GM12873 (cell line): ENCODE data around the gene ZZZ3.

Experiments
- TF ChIP-seq, protein P1 (sequence below): IDR thresholded peaks from 2 replicates; pipeline ENCODE4 v1.5.1; 2012; ENCODE audit warnings: low read depth, mild to moderate bottlenecking, moderate library complexity, low read length, control low read depth; ENCODE audit not compliant: insufficient read depth; ENCODE audit errors: missing control alignments

The ZZZ3 gene

DNA sequence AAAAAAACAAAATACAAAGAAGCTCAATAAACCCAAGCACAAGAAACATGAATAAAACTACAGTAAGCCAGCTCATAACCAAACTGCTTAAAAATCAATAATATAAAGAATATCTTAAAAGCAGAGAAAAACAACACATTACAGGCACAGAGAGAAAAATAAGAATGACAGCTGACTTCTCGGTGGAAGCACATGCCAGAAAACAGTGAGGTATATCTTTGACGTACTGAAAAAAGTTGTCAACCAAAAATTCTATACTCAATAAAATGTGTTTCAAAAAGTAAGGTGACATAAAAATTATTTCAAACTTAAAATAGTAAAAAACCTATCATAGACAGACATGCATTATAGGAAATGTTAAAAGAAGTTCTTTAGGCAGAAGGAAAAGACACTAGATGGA lies 33.3 kb downstream of the ZZZ3 start:
- TF ChIP-seq, protein P1, sequence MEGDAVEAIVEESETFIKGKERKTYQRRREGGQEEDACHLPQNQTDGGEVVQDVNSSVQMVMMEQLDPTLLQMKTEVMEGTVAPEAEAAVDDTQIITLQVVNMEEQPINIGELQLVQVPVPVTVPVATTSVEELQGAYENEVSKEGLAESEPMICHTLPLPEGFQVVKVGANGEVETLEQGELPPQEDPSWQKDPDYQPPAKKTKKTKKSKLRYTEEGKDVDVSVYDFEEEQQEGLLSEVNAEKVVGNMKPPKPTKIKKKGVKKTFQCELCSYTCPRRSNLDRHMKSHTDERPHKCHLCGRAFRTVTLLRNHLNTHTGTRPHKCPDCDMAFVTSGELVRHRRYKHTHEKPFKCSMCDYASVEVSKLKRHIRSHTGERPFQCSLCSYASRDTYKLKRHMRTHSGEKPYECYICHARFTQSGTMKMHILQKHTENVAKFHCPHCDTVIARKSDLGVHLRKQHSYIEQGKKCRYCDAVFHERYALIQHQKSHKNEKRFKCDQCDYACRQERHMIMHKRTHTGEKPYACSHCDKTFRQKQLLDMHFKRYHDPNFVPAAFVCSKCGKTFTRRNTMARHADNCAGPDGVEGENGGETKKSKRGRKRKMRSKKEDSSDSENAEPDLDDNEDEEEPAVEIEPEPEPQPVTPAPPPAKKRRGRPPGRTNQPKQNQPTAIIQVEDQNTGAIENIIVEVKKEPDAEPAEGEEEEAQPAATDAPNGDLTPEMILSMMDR, result no peak

DNA sequence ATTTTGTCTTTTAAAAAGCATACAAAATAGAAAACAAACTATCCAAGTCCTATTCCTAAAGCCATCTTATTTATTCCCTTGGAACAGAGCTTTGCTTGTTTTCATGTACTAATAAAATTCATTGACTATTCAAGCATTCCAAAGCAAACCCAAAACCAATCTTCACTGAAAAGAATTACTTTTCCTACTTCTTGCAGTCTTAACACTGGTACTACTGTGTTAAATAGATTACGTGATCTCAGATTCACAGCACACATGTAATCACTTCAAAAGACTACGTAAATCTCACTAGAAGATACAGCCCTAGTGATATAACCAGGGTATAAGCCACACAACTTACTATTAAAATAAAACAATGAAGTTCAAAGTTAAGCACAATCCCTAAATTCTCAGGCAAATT lies 39.0 kb downstream of the ZZZ3 start:
- TF ChIP-seq, protein P1, result no peak

DNA sequence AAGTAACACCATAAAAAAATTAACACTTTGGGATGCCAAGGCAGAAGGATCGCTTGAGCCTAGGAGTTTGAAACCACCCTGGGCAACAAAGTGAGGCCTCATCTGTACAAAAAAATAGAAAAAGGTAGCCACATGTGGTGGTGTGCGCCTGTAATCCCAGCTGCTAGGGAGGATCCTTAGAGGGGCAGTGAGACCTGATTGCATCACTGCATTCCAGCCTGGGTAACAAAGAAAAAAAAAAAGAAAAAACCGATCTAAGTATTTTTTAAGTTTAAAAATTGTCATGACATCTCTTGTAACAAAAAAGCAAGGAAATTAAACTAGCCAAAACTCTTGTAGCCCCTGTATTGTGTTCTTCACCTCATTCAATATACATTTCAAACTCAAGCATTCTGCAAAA lies 39.5 kb downstream of the ZZZ3 start:
- TF ChIP-seq, protein P1, result no peak

DNA sequence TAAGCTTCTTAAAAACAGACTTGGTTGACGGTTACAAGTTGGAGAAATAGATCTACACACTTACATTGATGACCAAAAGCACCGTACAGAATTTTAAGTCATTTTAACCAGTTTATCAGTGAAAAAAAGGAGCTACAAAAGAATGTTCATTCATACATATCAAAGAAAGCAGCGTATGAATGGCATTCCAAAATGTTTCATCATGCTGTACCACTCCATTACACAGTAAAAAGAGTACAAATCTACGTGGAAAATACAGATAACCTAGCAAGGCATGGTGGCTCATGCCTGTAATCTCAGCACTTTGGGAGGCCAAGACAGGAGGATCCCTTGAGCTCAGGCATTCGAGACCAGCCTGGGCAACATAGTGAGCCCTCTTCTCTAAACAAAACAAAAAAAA lies 40.3 kb downstream of the ZZZ3 start:
- TF ChIP-seq, protein P1, result no peak

DNA sequence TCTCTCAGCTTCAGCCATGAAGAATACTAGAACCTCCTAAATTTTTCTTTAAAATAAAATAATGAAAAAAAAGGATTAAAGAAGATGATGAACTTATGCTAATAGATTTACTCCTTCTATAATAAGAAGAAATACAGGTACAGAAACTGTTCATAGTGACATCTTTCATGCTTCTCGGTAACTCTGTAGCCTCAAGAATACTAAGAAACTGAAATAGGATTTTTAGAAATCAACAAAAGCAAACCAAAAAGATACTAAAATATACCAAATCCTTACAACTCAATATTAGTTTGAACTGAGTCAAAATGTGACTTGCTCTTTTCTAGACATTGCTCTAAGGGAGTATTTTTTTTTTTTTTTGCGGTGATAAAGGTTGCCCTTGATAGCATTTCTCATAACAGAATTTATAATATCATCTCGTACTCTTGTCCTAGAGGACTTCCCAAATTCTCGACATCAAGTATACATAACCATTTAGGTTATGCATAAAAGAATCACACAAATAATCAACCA lies 42.8 kb downstream of the ZZZ3 start:
- TF ChIP-seq, protein P1, result no peak

DNA sequence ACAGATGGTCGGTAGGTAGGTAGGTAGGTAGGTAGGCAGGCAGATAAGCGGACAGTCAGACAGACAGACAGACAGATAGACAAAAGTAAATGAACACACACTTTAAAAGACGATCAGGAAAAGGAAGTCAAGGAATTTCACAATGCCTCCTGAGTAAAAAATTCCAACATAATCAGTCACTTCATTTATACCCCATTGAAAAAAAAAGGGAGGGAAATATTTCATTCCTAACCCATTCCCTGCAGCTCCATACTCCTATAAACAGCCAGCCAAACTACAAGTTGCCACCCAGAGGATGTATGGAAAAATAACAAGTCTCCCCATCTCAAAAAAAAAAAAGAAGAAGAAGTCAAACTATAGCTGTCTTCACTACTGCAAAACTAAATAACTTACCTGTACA lies 43.4 kb downstream of the ZZZ3 start:
- TF ChIP-seq, protein P1, result no peak

DNA sequence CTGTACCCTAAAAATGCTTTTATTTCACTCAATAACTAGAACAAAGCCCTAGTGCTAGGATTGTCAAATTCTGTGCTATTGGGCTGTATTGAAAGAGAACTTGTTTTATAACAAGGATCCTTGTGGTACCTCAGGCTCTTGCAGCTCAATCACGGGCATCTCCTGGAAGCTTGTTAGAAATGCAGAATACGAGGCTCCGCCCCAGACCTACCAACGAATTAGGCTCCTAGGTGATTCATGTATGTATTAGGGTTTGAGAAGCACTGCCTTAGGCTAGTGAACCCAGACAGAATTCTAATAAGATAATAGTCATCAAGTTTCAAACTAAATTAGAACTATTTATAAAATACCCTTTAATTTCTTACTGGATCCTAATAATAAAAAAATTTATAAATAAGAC lies 45.6 kb downstream of the ZZZ3 start:
- TF ChIP-seq, protein P1, result no peak
